H9 (cell line): ENCODE results near the gene ANKRD39. TPM values are rescaled to one million over a fixed set of nuclear protein-coding genes. Genes with fewer than 3 reads are reported as not detected.

Source experiments
- DNase-seq: peaks from one replicate; pipeline ENCODE4 v3.0.0-alpha.2; 2017
- H2AFZ ChIP-seq: one replicate; pipeline ENCODE4 v1.6.1; 2013; ENCODE audit warnings: mild to moderate bottlenecking, low read length, control low read depth, moderate library complexity
- H2AK5ac ChIP-seq: 2 replicates; pipeline ENCODE4 v1.6.1; 2013; ENCODE audit warnings: low read length, control low read depth, mixed read lengths; ENCODE audit not compliant: insufficient read length
- H2BK120ac ChIP-seq: one replicate; pipeline ENCODE4 v1.6.1; 2013; ENCODE audit warnings: low read depth, mild to moderate bottlenecking, low read length, control low read depth, inconsistent platforms; ENCODE audit not compliant: poor library complexity, severe bottlenecking
- H2BK12ac ChIP-seq: 2 replicates; pipeline ENCODE4 v1.6.1; 2013; ENCODE audit warnings: low read length, control low read depth, mixed read lengths, low read depth; ENCODE audit not compliant: insufficient read length
- H2BK15ac ChIP-seq: 2 replicates; pipeline ENCODE4 v1.6.1; 2013; ENCODE audit warnings: low read depth, low read length, control low read depth
- H2BK20ac ChIP-seq: one replicate; pipeline ENCODE4 v1.6.1; 2013; ENCODE audit warnings: low read depth, mild to moderate bottlenecking, low read length, control low read depth, inconsistent platforms; ENCODE audit not compliant: poor library complexity, severe bottlenecking
- H2BK5ac ChIP-seq: 2 replicates; pipeline ENCODE4 v1.6.1; 2013; ENCODE audit warnings: low read length, control low read depth, mixed read lengths; ENCODE audit not compliant: insufficient read length
- H3K14ac ChIP-seq: 2 replicates; pipeline ENCODE4 v1.6.1; 2013; ENCODE audit warnings: low read length, control low read depth; ENCODE audit not compliant: insufficient read depth
- H3K18ac ChIP-seq: 2 replicates; pipeline ENCODE4 v1.6.1; 2013; ENCODE audit warnings: low read depth, mild to moderate bottlenecking, mixed read lengths, low read length, control low read depth; ENCODE audit not compliant: insufficient read length
- H3K23ac ChIP-seq: 2 replicates; pipeline ENCODE4 v1.6.1; 2013; ENCODE audit warnings: low read length, control low read depth, mixed read lengths, low read depth; ENCODE audit not compliant: insufficient read length
- H3K23me2 ChIP-seq: 2 replicates; pipeline ENCODE4 v1.6.1; 2013; ENCODE audit warnings: low read depth, mild to moderate bottlenecking, mixed read lengths, low read length, control low read depth; ENCODE audit not compliant: insufficient read length, poor library complexity, severe bottlenecking
- H3K27ac ChIP-seq: 2 replicates; pipeline ENCODE4 v1.5.1; 2013; ENCODE audit warnings: low read length, control low read depth, mixed read lengths, low read depth; ENCODE audit not compliant: insufficient read length
- H3K27me3 ChIP-seq: 2 replicates; pipeline ENCODE4 v1.6.1; 2013; ENCODE audit warnings: low read length, control low read depth, inconsistent platforms; ENCODE audit not compliant: insufficient read depth
- H3K4ac ChIP-seq: 2 replicates; pipeline ENCODE4 v1.6.1; 2013; ENCODE audit warnings: low read depth, mild to moderate bottlenecking, control low read depth, inconsistent platforms, low read length, moderate library complexity
- H3K4me1 ChIP-seq: 2 replicates; pipeline ENCODE4 v1.6.1; 2013; ENCODE audit warnings: low read length, control low read depth, inconsistent platforms; ENCODE audit not compliant: insufficient read depth
- H3K4me2 ChIP-seq: 2 replicates; pipeline ENCODE4 v1.6.1; 2013; ENCODE audit warnings: low read length, control low read depth, mixed read lengths; ENCODE audit not compliant: insufficient read length, insufficient read depth
- H3K56ac ChIP-seq: 2 replicates; pipeline ENCODE4 v1.6.1; 2013; ENCODE audit warnings: low read depth, mild to moderate bottlenecking, mixed read lengths, low read length, control low read depth; ENCODE audit not compliant: insufficient read length
- H3K79me1 ChIP-seq: 2 replicates; pipeline ENCODE4 v1.6.1; 2013; ENCODE audit warnings: low read depth, mild to moderate bottlenecking, moderate library complexity, low read length, control low read depth, inconsistent platforms; ENCODE audit not compliant: insufficient read depth, poor library complexity, severe bottlenecking
- H3K79me2 ChIP-seq: 2 replicates; pipeline ENCODE4 v1.6.1; 2013; ENCODE audit warnings: low read length, control low read depth, inconsistent platforms; ENCODE audit not compliant: insufficient read depth
- H3K9ac ChIP-seq: 2 replicates; pipeline ENCODE4 v1.6.1; 2013; ENCODE audit warnings: low read length, control low read depth, mixed read lengths; ENCODE audit not compliant: insufficient read length; ENCODE audit errors: extremely low read depth
- H3K9me3 ChIP-seq: one replicate; pipeline ENCODE4 v1.6.1; 2013; ENCODE audit warnings: low read depth, low read length, inconsistent platforms; ENCODE audit not compliant: control insufficient read depth
- H3T11ph ChIP-seq: one replicate; pipeline ENCODE4 v1.6.1; 2013; ENCODE audit warnings: mild to moderate bottlenecking, low read length, control low read depth, inconsistent platforms
- H4K20me1 ChIP-seq: one replicate; pipeline ENCODE4 v1.6.1; 2013; ENCODE audit not compliant: control insufficient read depth, insufficient read length, insufficient read depth
- H4K5ac ChIP-seq: 2 replicates; pipeline ENCODE4 v1.6.1; 2013; ENCODE audit warnings: low read depth, mild to moderate bottlenecking, mixed read lengths, low read length, control low read depth; ENCODE audit not compliant: insufficient read length
- H4K8ac ChIP-seq: replicated peaks from 2 replicates; pipeline ENCODE4 v1.6.1; 2013; ENCODE audit warnings: low read length, control low read depth, mixed read lengths, low read depth; ENCODE audit not compliant: insufficient read length
- H4K91ac ChIP-seq: 2 replicates; pipeline ENCODE4 v1.6.1; 2013; ENCODE audit warnings: low read depth, mild to moderate bottlenecking, moderate library complexity, mixed read lengths, low read length, control low read depth; ENCODE audit not compliant: insufficient read length
- H3K27ac Mint-ChIP-seq, 3 experiments: 2 replicates in 2 of 3; 3 replicates in 1 of 3; pipeline ENCODE4 v1.8.0; 2020 to 2021; ENCODE audit warnings: mixed read lengths in 3 of 3, mild to moderate bottlenecking in 1 of 3, moderate library complexity in 1 of 3
- H3K27me3 Mint-ChIP-seq: 2 replicates; pipeline ENCODE4 v1.8.0; 2021; ENCODE audit warnings: low read depth, mild to moderate bottlenecking, moderate library complexity, mixed read lengths
- H3K36me3 Mint-ChIP-seq, 3 experiments: 2 replicates in 2 of 3; 3 replicates in 1 of 3; pipeline ENCODE4 v1.8.0; 2020 to 2021; ENCODE audit warnings: low read depth in 3 of 3, mixed read lengths in 3 of 3; ENCODE audit not compliant: insufficient read depth in 1 of 3
- H3K4me1 Mint-ChIP-seq, 2 experiments: 2 replicates each; pipeline ENCODE4 v1.8.0; 2020; ENCODE audit warnings: mixed read lengths in 2 of 2
- H3K4me3 Mint-ChIP-seq, 2 experiments: 2 replicates in 1 of 2; 3 replicates in 1 of 2; pipeline ENCODE4 v1.8.0; 2020 to 2021; ENCODE audit warnings: mild to moderate bottlenecking in 2 of 2, mixed read lengths in 2 of 2, moderate library complexity in 1 of 2
- H3K9me3 Mint-ChIP-seq, 2 experiments: 2 replicates in 1 of 2; 3 replicates in 1 of 2; pipeline ENCODE4 v1.8.0; 2020; ENCODE audit warnings: mild to moderate bottlenecking in 2 of 2, mixed read lengths in 2 of 2, moderate library complexity in 1 of 2
- WGBS: extraction: QIAGEN DNeasy Blood & Tissue Kit; methylation state at CpG from one replicate; pipeline ENCODE4 v1.1.7; 2013; ENCODE audit warnings: missing lambda C conversion rate, low lambda C conversion rate, mixed read lengths; ENCODE audit not compliant: insufficient read length; ENCODE audit errors: extremely low coverage; 5-methylcytosine and 5-hydroxymethylcytosine counted together
- total RNA-seq: library from RNA; stranded (reverse); gene quantifications from 2 replicates; pipeline ENCODE4 v1.2.1, GENCODE V29; 2021
- TF ChIP-seq, protein P1 (sequence below): fragments of 200-600 bp; sonication (generic); conservative IDR thresholded peaks from 3 replicates; pipeline ENCODE4 v1.8.0; 2021; ENCODE audit warnings: antibody characterized with exemption, mild to moderate bottlenecking

The ANKRD39 gene
- total RNA-seq, 1 experiment from 2014 or later, result 13.0 TPM

- TF ChIP-seq, protein P1, sequence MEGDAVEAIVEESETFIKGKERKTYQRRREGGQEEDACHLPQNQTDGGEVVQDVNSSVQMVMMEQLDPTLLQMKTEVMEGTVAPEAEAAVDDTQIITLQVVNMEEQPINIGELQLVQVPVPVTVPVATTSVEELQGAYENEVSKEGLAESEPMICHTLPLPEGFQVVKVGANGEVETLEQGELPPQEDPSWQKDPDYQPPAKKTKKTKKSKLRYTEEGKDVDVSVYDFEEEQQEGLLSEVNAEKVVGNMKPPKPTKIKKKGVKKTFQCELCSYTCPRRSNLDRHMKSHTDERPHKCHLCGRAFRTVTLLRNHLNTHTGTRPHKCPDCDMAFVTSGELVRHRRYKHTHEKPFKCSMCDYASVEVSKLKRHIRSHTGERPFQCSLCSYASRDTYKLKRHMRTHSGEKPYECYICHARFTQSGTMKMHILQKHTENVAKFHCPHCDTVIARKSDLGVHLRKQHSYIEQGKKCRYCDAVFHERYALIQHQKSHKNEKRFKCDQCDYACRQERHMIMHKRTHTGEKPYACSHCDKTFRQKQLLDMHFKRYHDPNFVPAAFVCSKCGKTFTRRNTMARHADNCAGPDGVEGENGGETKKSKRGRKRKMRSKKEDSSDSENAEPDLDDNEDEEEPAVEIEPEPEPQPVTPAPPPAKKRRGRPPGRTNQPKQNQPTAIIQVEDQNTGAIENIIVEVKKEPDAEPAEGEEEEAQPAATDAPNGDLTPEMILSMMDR, result no peak
- no peaks in the 10 kb centered on the region for H3K9me3 ChIP-seq
- Mint-ChIP-seq H3K4me1 (peaks cover 65 to 69% of the 10 kb centered on the region in 2 experiments), H3K36me3 (no peaks in the 10 kb centered on the region), H3K4me3 (no peak overlapping the region), H3K9me3 (no peaks in the 10 kb centered on the region), H3K27ac (no peak overlapping the region), H3K27me3 (peaks cover 1% of the 10 kb centered on the region)
- no peak overlapping the region for H4K5ac ChIP-seq
- no peak overlapping the region for H2BK120ac ChIP-seq
- no peak overlapping the region for H3K9ac ChIP-seq
- H3K23ac ChIP-seq, result no peak overlapping the region
- H3K14ac ChIP-seq, result no peak overlapping the region
- DNase-seq, result no peak
- no CpG with 5 or more reads among the region's 7 CpGs for WGBS
- H4K91ac ChIP-seq, result no peak overlapping the region
- no peak overlapping the region for H3K4ac ChIP-seq
- H3K27ac ChIP-seq, result no peak overlapping the region
- H2BK15ac ChIP-seq, result no peak overlapping the region
- H3K4me2 ChIP-seq, result no peak overlapping the region
- H3K23me2 ChIP-seq, result no peaks in the 10 kb centered on the region
- H2BK12ac ChIP-seq, result no peak overlapping the region
- H3K4me1 ChIP-seq, result peaks cover 3% of the 10 kb centered on the region; the same call in 1 of the 2 replicates
- no peaks in the 10 kb centered on the region for H3K79me2 ChIP-seq
- H3K27me3 ChIP-seq, result no peaks in the 10 kb centered on the region
- H2BK20ac ChIP-seq, result no peak overlapping the region
- H3K18ac ChIP-seq, result no peak overlapping the region
- H3K56ac ChIP-seq, result no peak overlapping the region
- H2BK5ac ChIP-seq, result no peak overlapping the region
- no peak overlapping the region for H3T11ph ChIP-seq
- H2AFZ ChIP-seq, result no peak overlapping the region
- no peaks in the 10 kb centered on the region for H4K20me1 ChIP-seq
- H3K79me1 ChIP-seq, result no peaks in the 10 kb centered on the region
- H4K8ac ChIP-seq, result no peak overlapping the region
- H2AK5ac ChIP-seq, result no peak overlapping the region
Observed at GRCh38 chr2:96878171-96878570, 20.4 kb upstream of the ANKRD39 start.
